Cerebellar nuclear complex (tissue), 1 donor: ENCODE measurements around the gene SAXO2.
"Not testable (repeated sequence)": the region's sequence is repeated elsewhere in the genome, so short reads cannot be mapped to it uniquely, and the experiment has no call there.

Experiments used
- DNase-seq, 2 experiments: peaks; one replicate each; lab custom pipeline; 2025; lab: John Stamatoyannopoulos, UW

SAXO2 gene, protein sequence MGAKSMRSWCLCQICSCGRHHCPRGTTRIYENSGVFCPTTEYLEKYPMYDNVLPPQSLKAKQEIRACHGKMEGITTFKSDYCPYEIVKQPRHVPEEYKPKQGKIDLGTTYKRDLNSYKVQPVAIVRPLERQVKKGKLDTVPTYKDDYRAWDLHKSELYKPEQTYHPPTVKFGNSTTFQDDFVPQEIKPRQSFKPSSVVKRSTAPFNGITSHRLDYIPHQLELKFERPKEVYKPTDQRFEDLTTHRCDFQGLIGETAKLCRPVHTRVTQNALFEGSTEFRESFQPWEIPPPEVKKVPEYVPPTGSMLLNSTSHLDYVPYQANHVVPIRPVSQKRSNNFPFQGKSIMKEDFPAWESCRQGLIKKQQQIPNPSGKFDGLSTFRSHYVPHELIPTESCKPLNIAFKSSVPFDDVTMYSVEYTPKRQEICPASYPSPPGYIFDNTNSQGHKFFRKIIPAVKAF

GRCh38 chr15:82262422-82263026 lies at the start of gene SAXO2, which contains the start of gene EFL1:
Gene SAXO2 (plus strand): TSS chr15:82262818. CDS start chr15:82262880, 62 bp downstream.
Gene EFL1 (minus strand): TSS chr15:82262734. CDS start chr15:82261778, 956 bp downstream.
- DNase-seq: peak; percentile 50 to 88

GRCh38 chr15:82216092-82216491 lies 46.5 kb upstream of the SAXO2 start:
- DNase-seq: not testable (repeated sequence)

DNA sequence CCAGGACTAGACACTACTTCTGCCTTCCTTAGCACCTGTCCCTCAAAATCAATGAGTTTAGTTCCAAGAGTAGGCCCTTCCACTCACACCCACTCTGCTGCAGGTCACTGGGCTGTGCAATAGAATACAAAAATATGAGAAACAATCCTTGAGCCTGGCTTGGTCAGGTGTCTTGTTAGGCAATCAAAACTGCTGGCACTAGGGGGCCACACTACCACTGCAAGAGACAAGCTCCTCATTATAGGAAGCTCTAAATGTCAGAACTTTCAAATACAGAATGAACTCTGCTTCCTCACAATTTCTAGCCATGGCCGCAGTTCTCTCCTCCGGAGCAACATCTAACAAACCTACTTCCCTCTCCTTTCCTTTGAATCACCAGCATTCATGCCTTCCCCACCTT lies 41.1 kb upstream of the SAXO2 start:
- not testable (repeated sequence) for DNase-seq

- no peak for DNase-seq
Measured at GRCh38 chr15:82228750-82229149, 33.9 kb upstream of the SAXO2 start.

GRCh38 chr15:82231233-82231632 lies 31.4 kb upstream of the SAXO2 start:
- DNase-seq: no peak

- DNase-seq: no peak
Measured at GRCh38 chr15:82231842-82232241, 30.8 kb upstream of the SAXO2 start.

GRCh38 chr15:82237944-82238534 lies 24.6 kb upstream of the SAXO2 start:
- DNase-seq: not testable (repeated sequence)

DNA sequence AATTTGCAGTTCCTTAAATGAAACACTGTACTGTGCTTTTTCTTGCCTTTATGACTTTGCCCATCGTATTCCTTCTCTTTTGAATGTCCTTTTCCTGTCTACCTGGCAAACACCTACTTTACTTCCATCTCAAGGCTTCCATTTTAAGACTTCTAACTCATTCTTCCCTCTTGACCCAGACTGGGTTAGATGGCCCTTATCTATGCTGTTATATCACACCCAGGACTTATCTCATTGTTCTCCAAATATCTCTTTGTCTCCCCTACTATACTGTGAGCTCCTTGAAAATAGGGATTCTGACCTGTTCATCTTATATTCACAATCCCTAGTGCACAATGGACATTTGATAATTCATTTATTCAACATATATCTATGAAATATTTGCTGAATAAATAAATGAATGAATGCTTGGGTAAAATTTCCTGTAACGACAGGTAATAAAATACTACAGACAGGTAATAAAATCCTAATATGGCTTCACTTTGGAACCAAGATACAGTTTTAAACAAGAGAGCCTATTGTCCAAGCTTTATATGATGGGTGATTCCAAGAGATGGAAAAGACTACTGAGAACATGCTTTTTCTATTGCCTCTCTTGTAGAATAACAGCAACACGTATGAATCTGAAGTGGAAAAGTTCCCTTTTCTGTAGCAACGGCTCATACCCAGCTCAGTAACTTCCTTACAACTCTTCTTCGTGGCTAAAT lies 22.8 kb upstream of the SAXO2 start:
- DNase-seq: no peak

DNA sequence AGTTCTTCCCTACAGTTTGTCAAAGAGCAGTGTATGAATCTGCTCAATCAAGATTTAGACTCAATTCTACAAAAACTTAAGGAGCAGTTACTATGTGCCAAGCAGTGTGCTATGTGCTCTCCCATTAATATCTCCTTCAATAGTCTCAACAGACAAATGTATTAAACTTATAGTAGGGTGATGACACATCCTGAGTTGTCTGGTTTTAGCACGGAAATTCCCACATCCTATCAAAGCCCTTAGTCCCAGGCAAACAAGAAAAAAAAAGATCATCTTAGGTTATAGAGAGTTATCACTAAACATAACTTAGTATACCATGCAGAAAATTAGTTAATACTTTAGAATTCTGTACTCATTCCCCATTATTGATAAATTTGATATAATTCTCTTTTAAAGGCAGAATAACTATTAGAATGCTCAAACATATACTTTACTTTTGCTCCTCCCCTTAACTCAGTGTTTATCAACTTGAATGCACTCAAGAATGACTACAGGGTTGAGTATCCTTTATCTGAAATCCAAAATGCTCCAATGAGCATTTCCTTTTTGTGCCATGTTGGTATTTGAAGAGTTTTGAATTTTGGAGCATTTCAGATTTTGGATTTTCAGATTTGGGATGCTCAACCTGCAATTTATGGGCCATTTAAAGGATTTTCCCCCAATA lies 20.6 kb upstream of the SAXO2 start:
- not testable (repeated sequence) for DNase-seq

- DNase-seq: not testable (repeated sequence)
Measured at GRCh38 chr15:82243644-82244043, 19.0 kb upstream of the SAXO2 start.

DNA sequence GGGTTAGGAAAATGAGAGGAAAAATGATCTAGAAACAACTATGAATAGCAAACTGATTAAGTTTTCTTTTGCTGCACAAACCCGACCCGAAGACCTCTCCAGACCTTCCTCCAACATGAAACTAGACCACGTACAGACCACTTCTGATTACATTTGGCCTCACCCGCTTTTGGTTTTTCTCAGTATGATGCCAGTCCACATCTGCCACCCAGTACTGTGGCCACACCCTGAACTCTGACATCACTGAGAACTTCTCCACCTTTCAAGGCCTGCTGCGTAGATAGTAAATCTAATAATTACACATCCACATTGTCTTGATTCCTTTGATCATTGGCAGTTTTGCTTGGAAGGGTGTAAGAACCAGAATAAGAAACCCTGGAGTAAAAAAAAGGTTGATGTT lies 16.7 kb upstream of the SAXO2 start:
- DNase-seq: not testable (repeated sequence)

DNA sequence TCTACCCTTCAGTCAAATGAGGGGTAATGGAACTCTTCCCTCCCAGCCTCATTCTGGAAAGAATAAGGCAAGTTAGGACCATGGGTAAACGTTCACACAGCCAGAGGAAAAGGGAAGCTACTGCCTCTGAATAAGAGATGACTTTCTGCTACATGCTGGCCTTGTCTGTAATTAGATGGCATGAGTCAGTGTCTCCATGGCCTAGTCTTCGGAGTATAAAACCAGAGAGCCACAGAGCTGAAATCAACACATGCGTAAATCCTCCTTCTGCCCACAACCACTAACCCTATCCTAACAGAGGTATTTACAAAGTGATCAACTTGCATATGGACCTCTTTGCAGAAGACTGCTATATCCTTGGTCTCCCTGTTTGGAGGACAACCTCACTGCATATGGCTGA lies 14.4 kb upstream of the SAXO2 start:
- not testable (repeated sequence) for DNase-seq

GRCh38 chr15:82261566-82262421 lies 824 bp upstream of the SAXO2 start:
- not testable (repeated sequence) for DNase-seq

DNA sequence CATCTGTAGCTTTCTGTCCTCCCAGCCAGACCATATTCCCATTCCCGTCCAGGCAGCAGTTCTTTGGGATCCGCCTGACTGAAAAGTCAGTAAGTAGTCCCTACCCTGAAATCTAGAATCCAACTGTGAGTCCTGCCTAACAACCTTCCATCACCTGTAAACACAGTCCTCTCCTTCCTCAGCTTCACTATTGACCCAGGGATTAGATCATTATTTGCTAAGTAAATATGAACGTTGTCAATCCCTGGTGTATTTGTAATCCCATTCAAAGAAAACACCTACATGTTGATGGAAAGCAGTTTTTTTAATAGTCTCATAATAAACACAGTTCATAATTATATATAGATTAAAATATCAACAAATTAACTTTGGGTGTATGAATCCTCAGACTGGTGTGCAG lies 732 bp downstream of the SAXO2 start:
- DNase-seq: no peak

DNA sequence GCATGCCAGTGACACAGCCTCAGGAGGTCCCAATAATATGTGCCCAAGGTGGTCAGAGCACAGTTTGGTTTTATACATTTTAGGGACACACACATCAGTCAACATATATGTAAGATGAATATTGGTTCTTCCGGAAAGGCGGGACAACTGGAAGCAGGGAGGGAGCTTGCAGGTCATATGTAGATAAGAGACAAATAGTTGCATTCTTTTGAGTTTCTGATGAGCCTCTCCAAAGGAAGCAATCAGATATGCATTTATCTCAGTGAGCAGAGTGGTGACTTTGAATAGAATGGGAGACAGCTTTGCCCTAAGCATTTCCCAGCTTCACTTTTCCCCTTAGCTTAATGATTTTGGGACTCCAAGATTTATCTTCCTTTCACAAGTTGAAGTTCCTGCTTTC lies 4.5 kb downstream of the SAXO2 start:
- not testable (repeated sequence) for DNase-seq

DNA sequence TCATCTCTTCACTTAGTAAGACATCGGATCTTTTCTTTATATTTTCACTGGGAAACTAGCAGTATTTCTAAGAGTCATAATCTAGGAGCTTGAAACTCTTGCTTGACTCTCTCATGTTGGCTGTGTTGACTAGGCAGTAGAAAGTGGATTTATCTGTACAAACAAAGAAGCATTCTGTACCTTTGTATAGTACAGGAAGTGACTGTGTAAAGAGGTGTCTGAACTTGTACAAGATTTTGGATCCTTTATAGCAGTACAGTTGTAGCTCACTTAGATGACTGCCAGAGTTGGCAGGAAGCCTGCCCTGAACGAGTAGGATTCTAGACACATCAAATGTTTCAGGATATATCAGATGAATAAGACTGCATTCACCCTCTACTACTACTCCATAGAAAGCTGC lies 5.8 kb downstream of the SAXO2 start:
- not testable (repeated sequence) for DNase-seq

DNA sequence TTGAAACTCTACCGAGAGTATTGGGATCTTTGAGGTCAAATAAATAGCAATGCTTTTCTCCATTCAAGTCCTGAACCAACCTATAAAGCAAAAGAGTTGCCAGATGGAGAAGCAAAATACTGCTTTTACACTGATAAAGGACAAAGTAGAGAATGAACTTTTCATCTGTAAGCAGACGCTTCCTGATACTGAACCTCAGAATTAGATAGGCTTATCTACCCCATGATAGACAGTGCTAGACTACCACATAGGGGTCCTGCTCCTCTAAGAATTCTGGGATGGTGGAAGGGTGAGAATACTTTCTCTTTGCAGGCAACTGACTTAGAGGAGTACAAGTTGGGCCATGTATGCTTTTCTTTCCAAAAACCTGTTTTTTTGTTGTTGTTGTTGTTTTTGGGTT lies 9.5 kb downstream of the SAXO2 start:
- DNase-seq: no peak

- no peak for DNase-seq
Measured at GRCh38 chr15:82275410-82275809, 12.8 kb downstream of the SAXO2 start.

- not testable (repeated sequence) for DNase-seq
Measured at GRCh38 chr15:82281276-82281675, 18.7 kb downstream of the SAXO2 start.

DNA sequence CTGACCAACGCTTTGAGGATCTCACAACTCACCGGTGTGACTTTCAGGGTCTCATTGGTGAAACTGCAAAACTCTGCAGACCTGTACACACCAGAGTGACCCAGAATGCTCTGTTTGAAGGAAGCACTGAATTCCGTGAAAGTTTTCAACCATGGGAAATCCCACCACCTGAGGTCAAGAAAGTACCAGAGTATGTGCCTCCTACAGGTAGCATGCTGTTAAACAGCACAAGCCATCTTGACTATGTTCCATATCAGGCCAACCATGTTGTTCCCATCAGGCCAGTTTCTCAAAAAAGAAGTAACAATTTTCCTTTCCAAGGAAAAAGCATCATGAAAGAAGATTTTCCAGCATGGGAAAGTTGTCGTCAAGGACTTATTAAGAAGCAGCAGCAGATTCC lies 19.8 kb downstream of the SAXO2 start:
- DNase-seq: not testable (repeated sequence)

DNA sequence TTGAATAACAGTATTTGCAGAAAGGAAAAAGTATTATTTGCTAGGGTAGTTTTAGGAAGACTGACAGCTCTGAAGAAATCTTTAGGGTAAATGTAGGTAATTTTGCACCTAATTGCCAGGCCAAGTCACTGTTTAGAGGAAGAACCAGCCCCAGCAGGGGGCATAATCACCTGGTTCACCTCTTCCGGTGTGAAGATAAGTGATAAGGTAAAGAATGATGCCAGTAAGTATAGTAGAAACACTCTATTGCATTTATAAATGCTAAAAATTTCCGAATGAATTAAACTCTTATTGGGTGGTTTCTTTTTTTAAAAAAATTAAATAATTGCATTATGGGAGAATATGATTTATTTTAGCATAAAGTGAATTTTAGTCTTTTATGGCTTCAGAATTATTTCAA lies 21.8 kb downstream of the SAXO2 start:
- not testable (repeated sequence) for DNase-seq
